Measurements from ENCODE around the gene UBE2Z.

GRCh38 chr17:48908853-48909394 is 717 bp downstream of the UBE2Z start:
- TF ChIP-seq CTCF (optimal IDR thresholded peaks at IDR 0.05 in 1 of 3, IDR thresholded peaks at IDR 0.05 in 1 of 3, conservative IDR thresholded peaks at IDR 0.05 in 1 of 3; ENCODE audit: extremely low read depth in 1 of 3, insufficient read depth in 2 of 3, low read length in 3 of 3) (no peak), EZH2 (IDR thresholded peaks at IDR 0.05; ENCODE audit: low read length) (no peak)
